ENCODE data around the gene SCFD2.

- TF ChIP-seq CTCF (IDR thresholded peaks at IDR 0.05) = no peak
- TF ChIP-seq POLR2A (IDR thresholded peaks at IDR 0.05) = no peak
These were observed 168.1 kb downstream of the SCFD2 start for GRCh38 chr4:53197772-53198142.

All from ovary (tissue), 3 donors.